Measurements from ENCODE around the gene PSPN. TPM values are rescaled to one million over a fixed set of nuclear protein-coding genes. Genes with fewer than 3 reads are reported as not detected.
A peak's percentile ranks its signal among the peaks of the same experiment; 100 is the strongest.

The PSPN gene
- total RNA-seq, 5 donors from 2014 or later (not counting 1 experiment from before 2014, with no cell fraction given): 1.7 to 4.1 (median 3.2) TPM

DNA sequence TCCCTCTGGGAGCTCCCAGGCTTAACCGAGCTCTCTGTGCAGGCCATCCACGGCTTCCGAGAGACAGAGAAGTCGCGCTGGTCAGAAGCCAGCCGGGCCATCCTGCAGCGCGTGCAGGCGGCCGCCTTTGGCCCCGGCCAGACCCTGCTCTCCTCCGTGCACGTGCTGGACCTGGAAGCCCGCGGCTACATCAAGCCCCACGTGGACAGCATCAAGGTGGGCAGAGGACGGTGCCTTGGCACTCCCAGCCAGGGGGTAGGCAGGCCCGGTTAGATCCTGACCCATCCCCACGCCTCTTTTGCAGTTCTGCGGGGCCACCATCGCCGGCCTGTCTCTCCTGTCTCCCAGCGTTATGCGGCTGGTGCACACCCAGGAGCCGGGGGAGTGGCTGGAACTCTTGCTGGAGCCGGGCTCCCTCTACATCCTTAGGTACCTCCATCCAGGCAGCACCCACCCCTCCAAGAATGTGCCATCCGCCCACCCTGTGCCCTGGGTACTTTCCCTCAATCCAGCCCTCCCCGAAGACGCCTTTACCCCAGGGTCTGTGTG lies 1.5 kb downstream of the PSPN start:
- H3K4me1 ChIP-seq (ENCODE audit: control insufficient read depth in 1 of 2, extremely low read depth in 1 of 2, insufficient read depth in 2 of 2, low read length in 2 of 2): peaks cover 6 to 16% of the 10 kb centered on the region in 2 experiments
- Mint-ChIP-seq H3K4me3 (peak overlapping the region in 2 of 3 donors; percentile 13 to 93), H3K9me3 (no peaks in the 10 kb centered on the region), H3K27me3 (no peaks in the 10 kb centered on the region), H3K36me3 (peaks cover 8% of the 10 kb centered on the region), H3K27ac (no peak overlapping the region), H3K4me1 (peaks cover 14 to 21% (median 19%) of the 10 kb centered on the region in 3 donors)
- DNase-seq: no peak
- peaks cover 8 to 9% of the 10 kb centered on the region in 2 donors for H3K36me3 ChIP-seq (ENCODE audit: control insufficient read depth in 2 of 2, extremely low read depth in 1 of 2, insufficient read depth in 1 of 2, low read length in 1 of 2)
- no peak for ATAC-seq (replicated peaks in 1 of 4)
- WGBS (ENCODE audit: insufficient coverage): 93% methylated on average over 19 of the region's 29 CpGs
- POLR2A ChIA-PET: interaction anchor here in 1 of 2 donors (0.6 kb wide), 1 partner anchor 656 kb away, joined by 11 read pairs; no protein-coding TSS in a partner anchor
- H3K4me3 ChIP-seq (ENCODE audit: control insufficient read depth in 1 of 2, extremely low read depth in 1 of 2, low read length in 1 of 2): peak overlapping the region in 1 of 2 donors; percentile 5
- CTCF ChIA-PET: interaction anchor here in 1 of 2 donors (0.5 kb wide), 1 partner anchor 397 kb away, joined by 4 read pairs; no protein-coding TSS in a partner anchor
- no peaks in the 10 kb centered on the region for H3K27me3 ChIP-seq (replicated peaks in 1 of 2; ENCODE audit: control insufficient read depth in 2 of 2, extremely low read depth in 1 of 2, insufficient read depth in 2 of 2, low read length in 1 of 2)
- H3K9me3 ChIP-seq: no peaks in the 10 kb centered on the region
- H3K27ac ChIP-seq (ENCODE audit: low read length): peak overlapping the region; percentile 60

DNA sequence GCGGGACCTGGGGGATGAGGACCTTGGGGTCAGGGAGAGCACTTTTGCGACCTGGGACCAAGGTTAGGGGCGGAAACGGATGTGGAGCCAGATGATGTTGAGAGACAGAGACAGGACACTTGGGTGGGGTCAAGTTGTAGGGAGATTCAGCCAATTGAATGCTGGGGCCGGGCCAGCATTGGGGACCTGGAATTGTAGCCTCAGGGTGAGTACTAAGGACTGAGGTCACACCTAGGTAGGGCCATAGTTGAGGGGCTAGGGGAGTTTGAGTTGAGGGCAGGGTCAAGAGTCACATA lies 2.0 kb downstream of the PSPN start:
- Mint-ChIP-seq H3K27me3 (no peaks in the 10 kb centered on the region), H3K4me1 (peaks cover 14 to 23% (median 20%) of the 10 kb centered on the region in 3 donors), H3K4me3 (peak overlapping the region; percentile 86 to 93 (median 89)), H3K27ac (peak overlapping the region; percentile 57 to 58), H3K36me3 (peaks cover 8% of the 10 kb centered on the region), H3K9me3 (no peaks in the 10 kb centered on the region)
- peak overlapping the region; percentile 60 for H3K27ac ChIP-seq (ENCODE audit: low read length)
- peak overlapping the region; percentile 5 to 43 for H3K4me3 ChIP-seq (ENCODE audit: control insufficient read depth in 1 of 2, extremely low read depth in 1 of 2, low read length in 1 of 2)
- 46% methylated on average over 5 of the region's 5 CpGs for WGBS (ENCODE audit: insufficient coverage)
- no peak for DNase-seq
- H3K36me3 ChIP-seq (ENCODE audit: control insufficient read depth in 2 of 2, extremely low read depth in 1 of 2, insufficient read depth in 1 of 2, low read length in 1 of 2): peaks cover 8 to 14% of the 10 kb centered on the region in 2 donors
- H3K9me3 ChIP-seq: no peaks in the 10 kb centered on the region
- POLR2A ChIA-PET: interaction anchor here in 1 of 2 donors (0.7 kb wide), 1 partner anchor 30 kb away, joined by 3 read pairs; no protein-coding TSS in a partner anchor
- ATAC-seq (replicated peaks in 1 of 4): no peak
- peaks cover 6 to 16% of the 10 kb centered on the region in 2 experiments for H3K4me1 ChIP-seq (ENCODE audit: control insufficient read depth in 1 of 2, extremely low read depth in 1 of 2, insufficient read depth in 2 of 2, low read length in 2 of 2)
- CTCF ChIA-PET: no interaction called here
- no peaks in the 10 kb centered on the region for H3K27me3 ChIP-seq (replicated peaks in 1 of 2; ENCODE audit: control insufficient read depth in 2 of 2, extremely low read depth in 1 of 2, insufficient read depth in 2 of 2, low read length in 1 of 2)

DNA sequence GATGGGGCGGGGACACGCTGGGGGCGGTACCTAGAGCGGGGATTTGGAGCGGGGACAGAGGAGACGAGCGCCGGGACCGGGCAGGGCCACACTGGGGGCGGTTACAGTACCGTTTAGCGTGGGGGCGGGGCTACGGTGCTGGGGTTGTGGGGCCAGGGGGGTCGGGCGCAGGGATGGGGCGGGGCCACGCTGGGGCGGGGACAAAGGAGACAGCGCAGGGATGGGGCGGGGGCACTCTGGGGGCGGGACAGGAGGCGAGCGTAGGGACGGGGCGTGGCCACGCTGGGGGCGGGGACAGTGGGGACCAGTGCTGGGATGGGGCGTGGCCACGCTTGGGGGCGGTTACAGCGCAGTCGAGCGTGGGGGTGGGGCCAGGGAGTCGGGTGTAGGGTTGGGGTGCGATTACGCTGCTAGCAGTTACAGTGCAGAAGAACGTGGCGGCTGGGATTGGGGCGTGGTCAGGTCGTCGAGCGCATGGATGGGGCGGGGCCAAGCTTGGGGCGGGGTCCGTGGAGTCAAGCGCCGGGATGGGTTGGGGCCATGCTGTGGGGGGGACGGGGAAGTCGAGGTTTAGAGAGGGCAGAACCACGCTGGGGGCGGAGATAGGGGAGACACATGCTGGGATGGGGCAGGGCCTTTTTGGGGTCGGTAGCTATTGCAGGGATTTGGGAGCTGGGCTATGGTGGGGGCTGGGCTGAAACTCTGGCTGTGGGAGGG lies 2.5 kb downstream of the PSPN start:
- H3K36me3 Mint-ChIP-seq: peaks cover 4% of the 10 kb centered on the region
- POLR2A ChIA-PET: interaction anchor here (0.6 to 1.5 kb wide), 8 partner anchors 10 to 1405 kb away, joined by 3 to 16 read pairs (median 6); partner anchors contain the start of genes CLPP (in 1 of the 2), GTF2F1 (in 1 of the 2) and KHSRP (in 1 of the 2)
- H3K9me3 Mint-ChIP-seq: no peaks in the 10 kb centered on the region
- H3K27ac Mint-ChIP-seq: peak overlapping the region; percentile 93 to 94
- DNase-seq (peak; percentile 92 to 99 (median 97)), ATAC-seq (replicated peaks in 1 of 4) (peak; percentile 68 to 71 (median 70))
- H3K4me1 ChIP-seq (ENCODE audit: control insufficient read depth in 1 of 2, extremely low read depth in 1 of 2, insufficient read depth in 2 of 2, low read length in 2 of 2): peaks cover 6 to 16% of the 10 kb centered on the region in 2 experiments
- no peaks in the 10 kb centered on the region for H3K27me3 Mint-ChIP-seq
- H3K4me3 ChIP-seq (ENCODE audit: control insufficient read depth in 1 of 2, extremely low read depth in 1 of 2, low read length in 1 of 2): peak overlapping the region; percentile 74 to 76
- H3K27ac ChIP-seq (ENCODE audit: low read length): peak overlapping the region; percentile 85
- peaks cover 14 to 23% (median 20%) of the 10 kb centered on the region in 3 donors for H3K4me1 Mint-ChIP-seq
- H3K9me3 ChIP-seq: no peaks in the 10 kb centered on the region
- H3K36me3 ChIP-seq (ENCODE audit: control insufficient read depth in 2 of 2, extremely low read depth in 1 of 2, insufficient read depth in 1 of 2, low read length in 1 of 2): peaks cover 13 to 19% of the 10 kb centered on the region in 2 donors
- CTCF ChIA-PET: interaction anchor here (0.5 to 1.5 kb wide), 7 partner anchors 10 to 821 kb away, joined by 3 to 19 read pairs (median 7); partner anchors contain the start of genes CLPP (in 1 of the 2), GTF2F1 (in 1 of the 2) and KHSRP (in 1 of the 2)
- under 1% methylated on average over 38 of the region's 53 CpGs for WGBS (ENCODE audit: insufficient coverage)
- H3K4me3 Mint-ChIP-seq: peak overlapping the region; percentile 86 to 93 (median 89)
- H3K27me3 ChIP-seq (replicated peaks in 1 of 2; ENCODE audit: control insufficient read depth in 2 of 2, extremely low read depth in 1 of 2, insufficient read depth in 2 of 2, low read length in 1 of 2): no peaks in the 10 kb centered on the region

DNA sequence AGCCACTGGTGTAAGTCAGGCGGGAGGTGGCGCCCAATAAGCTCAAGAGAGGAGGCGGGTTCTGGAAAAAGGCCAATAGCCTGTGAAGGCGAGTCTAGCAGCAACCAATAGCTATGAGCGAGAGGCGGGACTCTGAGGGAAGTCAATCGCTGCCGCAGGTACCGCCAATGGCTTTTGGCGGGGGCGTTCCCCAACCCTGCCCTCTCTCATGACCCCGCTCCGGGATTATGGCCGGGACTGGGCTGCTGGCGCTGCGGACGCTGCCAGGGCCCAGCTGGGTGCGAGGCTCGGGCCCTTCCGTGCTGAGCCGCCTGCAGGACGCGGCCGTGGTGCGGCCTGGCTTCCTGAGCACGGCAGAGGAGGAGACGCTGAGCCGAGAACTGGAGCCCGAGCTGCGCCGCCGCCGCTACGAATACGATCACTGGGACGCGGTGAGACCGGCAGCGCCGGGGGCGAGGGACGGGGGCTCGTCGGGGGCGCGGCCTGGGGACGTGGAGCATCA lies 3.1 kb downstream of the PSPN start, which contains the start of gene ALKBH7:
ALKBH7 (plus strand) TSS at position 201 of the 502 bp plus-strand sequence; CDS start at position 228, 27 bp downstream.
- WGBS (ENCODE audit: insufficient coverage): under 1% methylated on average over 44 of the region's 47 CpGs
- ATAC-seq (replicated peaks in 1 of 4): peak; percentile 83 to 85 (median 83)
- Mint-ChIP-seq H3K9me3 (no peaks in the 10 kb centered on the region), H3K4me3 (peak within 1 kb of the TSS; percentile 86 to 93 (median 89)), H3K36me3 (peaks cover 7% of the 10 kb centered on the region), H3K4me1 (peaks cover 14 to 23% (median 20%) of the 10 kb centered on the region in 3 donors), H3K27ac (peak within 1 kb of the TSS; percentile 93 to 94), H3K27me3 (no peaks in the 10 kb centered on the region)
- Histone ChIP-seq H3K36me3 (ENCODE audit: control insufficient read depth in 2 of 2, extremely low read depth in 1 of 2, insufficient read depth in 1 of 2, low read length in 1 of 2) (peaks cover 17 to 25% of the 10 kb centered on the region in 2 donors), H3K4me1 (ENCODE audit: control insufficient read depth in 1 of 2, extremely low read depth in 1 of 2, insufficient read depth in 2 of 2, low read length in 2 of 2) (peaks cover 6 to 16% of the 10 kb centered on the region in 2 experiments), H3K9me3 (no peaks in the 10 kb centered on the region), H3K27ac (ENCODE audit: low read length) (peak within 1 kb of the TSS; percentile 85), H3K4me3 (ENCODE audit: control insufficient read depth in 1 of 2, extremely low read depth in 1 of 2, low read length in 1 of 2) (peak within 1 kb of the TSS; percentile 74 to 76), H3K27me3 (replicated peaks in 1 of 2; ENCODE audit: control insufficient read depth in 2 of 2, extremely low read depth in 1 of 2, insufficient read depth in 2 of 2, low read length in 1 of 2) (no peaks in the 10 kb centered on the region)
- POLR2A ChIA-PET: interaction anchor here (0.6 to 1.5 kb wide), 10 partner anchors 9 to 1406 kb away, joined by 3 to 16 read pairs (median 4); partner anchors contain the start of genes CLPP (in 1 of the 2), GTF2F1 (in 1 of the 2) and KHSRP (in 1 of the 2)
- CTCF ChIA-PET: interaction anchor here (0.5 to 1.5 kb wide), 9 partner anchors 9 to 822 kb away, joined by 3 to 19 read pairs (median 5); partner anchors contain the start of genes CLPP (in 1 of the 2), GTF2F1 (in 1 of the 2), KHSRP (in 1 of the 2) and ZNF557 (in 1 of the 2)
- peak; percentile 86 to 100 (median 98) for DNase-seq

DNA sequence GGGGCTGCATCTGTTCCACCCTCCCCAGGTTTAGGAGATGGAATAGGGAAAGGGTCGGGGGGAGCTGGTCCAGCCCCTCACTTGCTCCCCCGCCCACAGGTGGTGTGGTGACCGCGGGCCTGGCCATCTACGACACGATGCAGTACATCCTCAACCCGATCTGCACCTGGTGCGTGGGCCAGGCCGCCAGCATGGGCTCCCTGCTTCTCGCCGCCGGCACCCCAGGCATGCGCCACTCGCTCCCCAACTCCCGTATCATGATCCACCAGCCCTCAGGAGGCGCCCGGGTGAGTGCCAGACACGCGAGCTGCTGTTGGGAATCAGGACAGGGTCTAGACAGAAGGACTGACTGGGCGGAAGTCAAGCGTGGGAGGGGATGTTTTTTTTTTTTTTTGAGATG lies 11.4 kb downstream of the PSPN start:
- 98% methylated on average over 12 of the region's 21 CpGs for WGBS (ENCODE audit: insufficient coverage)
- POLR2A ChIA-PET: interaction anchor here in 1 of 2 donors (1.3 kb wide), 1 partner anchor 8 kb away, joined by 3 read pairs; the partner anchor contains the start of gene ALKBH7
- Mint-ChIP-seq H3K9me3 (no peaks in the 10 kb centered on the region), H3K27ac (peak overlapping the region; percentile 39 to 83), H3K27me3 (no peaks in the 10 kb centered on the region), H3K4me3 (peak overlapping the region in 1 of 3 donors; percentile 63), H3K36me3 (peaks cover 19% of the 10 kb centered on the region), H3K4me1 (peaks cover 15 to 32% (median 23%) of the 10 kb centered on the region in 3 donors)
- CTCF ChIA-PET: no interaction called here
- Histone ChIP-seq H3K4me1 (ENCODE audit: control insufficient read depth in 1 of 2, extremely low read depth in 1 of 2, insufficient read depth in 2 of 2, low read length in 2 of 2) (peaks cover 7 to 41% of the 10 kb centered on the region in 2 experiments), H3K27ac (ENCODE audit: low read length) (no peak overlapping the region), H3K27me3 (replicated peaks in 1 of 2; ENCODE audit: control insufficient read depth in 2 of 2, extremely low read depth in 1 of 2, insufficient read depth in 2 of 2, low read length in 1 of 2) (no peaks in the 10 kb centered on the region), H3K36me3 (ENCODE audit: control insufficient read depth in 2 of 2, extremely low read depth in 1 of 2, insufficient read depth in 1 of 2, low read length in 1 of 2) (peaks cover 38 to 51% of the 10 kb centered on the region in 2 donors), H3K9me3 (no peaks in the 10 kb centered on the region), H3K4me3 (ENCODE audit: control insufficient read depth in 1 of 2, extremely low read depth in 1 of 2, low read length in 1 of 2) (no peak overlapping the region)
- DNase-seq: no peak
- no peak for ATAC-seq (replicated peaks in 1 of 4)

Data from T-cell (primary cell).